Activated T-cell treated with anti-CD3 and anti-CD28 coated beads for 48 hours (primary cell): ENCODE measurements around the gene HOXC6.
"Not testable (repeated sequence)": the region's sequence is repeated elsewhere in the genome, so short reads cannot be mapped to it uniquely, and the experiment has no call there.

Experiments used
- DNase-seq: peaks from one replicate; pipeline ENCODE4 v3.0.0-alpha.2; 2020; ENCODE audit warnings: low read depth

Gene HOXC6

GRCh38 chr12:54058128-54058768, 30.0 kb downstream of the HOXC6 start:
- DNase-seq = no peak

DNA sequence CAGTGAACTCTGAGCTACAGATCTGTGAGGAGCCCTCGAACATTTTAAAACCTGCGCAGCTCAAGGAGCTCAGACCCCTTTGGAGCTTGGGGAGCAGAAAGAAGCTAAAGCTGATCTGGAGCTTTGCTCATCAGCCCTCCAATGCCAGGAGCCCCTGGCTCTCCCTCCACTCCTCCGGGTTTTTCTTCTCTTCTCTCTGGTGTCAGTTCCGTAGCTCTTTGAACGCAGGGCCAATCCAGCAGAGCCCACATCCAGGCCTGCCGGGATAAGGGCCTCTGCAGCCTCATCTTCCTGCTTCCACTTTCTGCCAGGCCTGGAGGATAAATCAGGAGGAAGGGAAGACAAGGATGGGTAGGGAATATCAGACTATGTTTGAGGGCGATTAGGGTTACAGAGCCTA, 31.4 kb downstream of the HOXC6 start:
- no peak for DNase-seq

GRCh38 chr12:54060174-54060974, 32.1 kb downstream of the HOXC6 start:
- DNase-seq = no peak

DNA sequence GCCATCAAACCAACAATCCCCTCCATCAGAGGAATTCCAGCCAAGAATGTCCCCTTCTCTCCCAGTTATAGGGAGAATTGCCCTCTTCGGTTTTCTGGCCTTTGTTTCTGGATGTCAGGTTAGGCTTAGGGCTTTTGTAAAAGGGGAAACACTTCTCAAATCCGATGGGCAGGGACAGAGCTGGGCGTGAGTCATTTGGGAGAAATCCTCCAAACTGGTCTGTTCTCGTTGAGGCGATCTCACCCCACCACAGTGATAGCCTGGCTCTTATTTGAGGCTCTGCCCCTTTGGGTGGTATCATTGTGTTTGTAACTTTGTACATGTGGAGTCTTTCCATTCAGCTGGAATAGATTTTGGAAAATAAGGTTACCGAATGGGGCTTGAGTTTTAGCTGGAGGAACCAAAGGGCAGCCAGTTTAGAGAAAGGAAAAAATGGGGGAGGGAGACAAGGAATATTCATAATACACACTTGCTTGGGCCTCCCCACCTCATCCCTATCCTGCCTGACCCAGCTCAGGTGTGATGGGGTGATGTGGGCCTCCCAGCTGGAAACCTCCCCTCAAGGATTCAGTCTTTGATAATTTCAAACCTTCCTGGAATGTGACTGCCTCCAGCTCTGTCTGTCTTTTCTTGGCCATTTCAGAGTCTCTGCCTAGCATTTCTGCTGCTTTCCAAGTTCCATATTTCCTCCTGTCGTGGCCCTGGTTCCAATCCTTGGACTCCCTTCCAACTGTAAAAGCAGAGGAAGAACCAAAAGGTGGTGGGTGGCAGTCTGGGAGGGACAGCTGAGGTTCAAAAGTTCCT, 32.9 kb downstream of the HOXC6 start:
- no peak for DNase-seq

- DNase-seq = no peak
These were observed 37.4 kb downstream of the HOXC6 start for GRCh38 chr12:54065677-54066076.

GRCh38 chr12:54066408-54066807, 38.2 kb downstream of the HOXC6 start:
- DNase-seq = no peak

GRCh38 chr12:54068418-54069070, 40.3 kb downstream of the HOXC6 start:
- no peak for DNase-seq

- DNase-seq = no peak
These were observed 43.7 kb downstream of the HOXC6 start for GRCh38 chr12:54071942-54072341.

DNA sequence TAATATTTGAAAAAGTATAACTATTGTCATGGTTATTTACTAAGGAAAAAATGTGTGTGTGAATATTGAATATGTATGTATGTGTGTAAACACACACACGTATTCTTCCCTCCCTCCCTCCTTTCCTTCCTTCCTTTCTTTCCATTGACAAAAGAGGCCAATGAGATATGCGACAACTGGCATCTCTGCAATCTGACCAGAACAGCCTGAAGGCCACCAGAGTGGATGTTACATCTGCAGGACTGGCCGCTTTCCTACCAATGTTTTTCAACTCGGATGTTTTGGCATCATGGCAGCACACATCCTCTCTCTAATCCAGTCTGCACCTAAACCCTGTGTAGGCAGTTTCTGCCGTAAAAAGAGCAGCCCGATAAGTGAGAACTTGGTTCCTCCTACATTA, 46.1 kb downstream of the HOXC6 start:
- no peak for DNase-seq

- DNase-seq = no peak
These were observed 47.2 kb downstream of the HOXC6 start for GRCh38 chr12:54075409-54075808.

GRCh38 chr12:54075974-54076373, 47.7 kb downstream of the HOXC6 start:
- DNase-seq = no peak

GRCh38 chr12:54077843-54078242, 49.6 kb downstream of the HOXC6 start:
- not testable (repeated sequence) for DNase-seq

DNA sequence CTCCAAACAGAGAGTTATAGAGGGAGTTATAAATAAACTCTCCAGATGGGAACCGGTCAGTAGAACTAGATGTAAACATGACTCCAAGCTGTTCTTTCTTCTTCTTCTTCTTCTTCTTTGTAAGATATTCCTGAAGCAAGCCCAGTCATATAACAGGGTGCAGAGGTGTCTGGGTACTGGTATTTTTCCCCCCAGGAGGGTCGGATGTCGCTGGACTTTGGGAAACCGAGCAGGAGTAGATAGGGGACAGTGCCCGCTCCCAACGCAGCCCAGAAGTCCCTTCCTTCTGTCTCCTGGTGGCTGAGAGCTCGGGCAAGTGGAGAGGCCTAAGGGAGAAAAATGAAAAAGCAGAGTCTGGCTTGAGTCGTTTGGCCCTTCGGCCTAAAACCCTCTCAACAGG, 50.9 kb downstream of the HOXC6 start:
- DNase-seq = not testable (repeated sequence)
